OCI-LY1 (cell line): ENCODE measurements around the gene TXNDC11.

Experiments used
- H2AFZ ChIP-seq: fragments of 200-600 bp; sonication (generic), shearing (Covaris generic); 2 replicates; pipeline ENCODE4 v1.6.0; 2014; ENCODE audit warnings: antibody characterized with exemption, mild to moderate bottlenecking, low read length
- H3F3A ChIP-seq: fragments of 200-600 bp; sonication (generic), shearing (Covaris generic); 2 replicates; pipeline ENCODE4 v1.6.0; 2014; ENCODE audit warnings: mild to moderate bottlenecking, antibody characterized with exemption, low read length, moderate library complexity; ENCODE audit not compliant: insufficient read depth
- H3K27ac ChIP-seq: fragments of 200-600 bp; sonication (generic); 2 replicates; pipeline ENCODE4 v1.5.1; 2014; ENCODE audit warnings: low read length, mixed run types, mild to moderate bottlenecking, low read depth; ENCODE audit not compliant: poor library complexity, severe bottlenecking
- H3K27me3 ChIP-seq: fragments of 200-600 bp; sonication (generic); 2 replicates; pipeline ENCODE4 v1.6.0; 2014; ENCODE audit warnings: antibody characterized with exemption, mild to moderate bottlenecking, low read length, moderate library complexity; ENCODE audit not compliant: insufficient read depth
- H3K36me3 ChIP-seq: fragments of 200-600 bp; sonication (generic); 2 replicates; pipeline ENCODE4 v1.6.1; 2014; ENCODE audit warnings: mild to moderate bottlenecking, antibody characterized with exemption, low read length, moderate library complexity, mixed read lengths; ENCODE audit not compliant: insufficient read depth
- H3K4me1 ChIP-seq: fragments of 200-600 bp; sonication (generic); 2 replicates; pipeline ENCODE4 v1.5.1; 2014; ENCODE audit warnings: mild to moderate bottlenecking, low read length, moderate library complexity; ENCODE audit not compliant: insufficient read depth, severe bottlenecking
- H3K4me2 ChIP-seq: fragments of 200-600 bp; sonication (generic), shearing (Covaris generic); 2 replicates; pipeline ENCODE4 v1.6.1; 2014; ENCODE audit warnings: low read length
- H3K4me3 ChIP-seq: fragments of 200-600 bp; sonication (generic); 2 replicates; pipeline ENCODE4 v1.5.1; 2014; ENCODE audit warnings: low read length, low read depth, mild to moderate bottlenecking, mixed read lengths; ENCODE audit not compliant: poor library complexity, severe bottlenecking
- H3K79me2 ChIP-seq: fragments of 200-600 bp; shearing (Covaris generic); 2 replicates; pipeline ENCODE4 v1.6.1; 2016; ENCODE audit warnings: mixed run types, low read length, mixed read lengths; ENCODE audit not compliant: insufficient read depth
- H3K9ac ChIP-seq: fragments of 200-600 bp; sonication (generic), shearing (Covaris generic); 2 replicates; pipeline ENCODE4 v1.6.1; 2014; ENCODE audit warnings: mild to moderate bottlenecking, low read length, mixed read lengths
- H3K9me2 ChIP-seq: fragments of 200-600 bp; sonication (generic), shearing (Covaris generic); 2 replicates; pipeline ENCODE4 v1.6.1; 2014; ENCODE audit warnings: low read depth, mild to moderate bottlenecking, low read length, mixed read lengths
- H3K9me3 ChIP-seq: fragments of 200-600 bp; shearing (Covaris generic); 2 replicates; pipeline ENCODE4 v1.6.1; 2014; ENCODE audit warnings: low read length, mixed read lengths
- H4K20me1 ChIP-seq: fragments of 200-600 bp; sonication (generic), shearing (Covaris generic); 2 replicates; pipeline ENCODE4 v1.6.0; 2016; ENCODE audit warnings: mild to moderate bottlenecking, low read length; ENCODE audit not compliant: insufficient read depth
- EZH2 ChIP-seq: fragments of 200-600 bp; sonication (generic), shearing (Covaris generic); IDR thresholded peaks from 2 replicates; pipeline ENCODE4 v1.8.0; 2017; ENCODE audit warnings: borderline replicate concordance, mixed run types, mild to moderate bottlenecking, antibody characterized with exemption, low read length, moderate library complexity, mixed read lengths
- TF ChIP-seq, protein P1 (sequence below): fragments of 200-600 bp; sonication (generic), shearing (Covaris generic); IDR thresholded peaks from 2 replicates; pipeline ENCODE4 v1.5.1; 2017; ENCODE audit warnings: mild to moderate bottlenecking, antibody characterized with exemption, low read length, moderate library complexity, mixed read lengths

The TXNDC11 gene

DNA sequence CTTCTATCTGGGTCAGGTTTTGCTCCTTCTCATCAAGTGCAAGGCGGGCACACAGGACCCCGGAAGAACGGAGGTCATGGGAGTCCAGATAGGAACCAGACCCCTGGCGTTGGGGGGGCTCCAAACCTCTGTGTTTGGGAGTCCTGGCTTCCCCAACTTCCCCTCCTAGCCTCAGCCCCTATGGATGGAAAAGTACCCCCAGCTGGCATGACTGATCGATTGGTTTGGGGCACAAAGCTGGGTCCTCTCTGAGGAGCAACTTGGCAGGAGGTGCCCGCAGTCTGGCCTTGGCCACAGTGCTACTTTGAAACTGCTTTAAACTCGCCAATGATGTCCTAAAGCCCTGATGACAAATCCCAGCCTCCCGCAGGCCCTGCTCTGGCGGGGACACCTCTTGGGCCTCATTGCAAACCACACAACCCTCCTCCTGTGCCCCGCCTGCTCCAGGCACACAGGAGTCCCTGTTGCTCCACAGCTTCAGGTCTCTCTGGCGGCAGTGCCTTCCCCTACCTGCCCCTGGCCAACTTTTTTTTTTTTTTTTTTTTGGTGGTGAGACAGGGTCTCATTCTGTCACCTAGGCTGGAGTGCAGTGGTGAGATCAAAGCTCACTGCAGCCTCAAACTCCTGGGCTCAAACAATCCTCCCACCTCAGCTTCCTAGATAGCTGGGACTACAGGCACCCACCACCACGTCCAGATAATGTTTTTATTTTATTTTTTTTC, 112.5 kb downstream of the TXNDC11 start:
- Histone ChIP-seq H3K27me3 (no peaks in the 10 kb centered on the region), H3F3A (peaks cover 6% of the 10 kb centered on the region; the same call in 1 of the 2 replicates), H3K36me3 (no peaks in the 10 kb centered on the region), H3K9me2 (no peaks in the 10 kb centered on the region), H3K9ac (peak overlapping the region; percentile 37; the same call in 1 of the 2 replicates), H3K4me1 (peaks cover 48% of the 10 kb centered on the region), H3K4me3 (no peak overlapping the region), H3K9me3 (no peaks in the 10 kb centered on the region), H3K79me2 (no peaks in the 10 kb centered on the region), H3K4me2 (peak overlapping the region; percentile 43; the same call in 1 of the 2 replicates), H4K20me1 (no peaks in the 10 kb centered on the region), H3K27ac (peak overlapping the region; percentile 78), H2AFZ (no peak overlapping the region; the same call in 1 of the 2 replicates)
- TF ChIP-seq, protein P1, sequence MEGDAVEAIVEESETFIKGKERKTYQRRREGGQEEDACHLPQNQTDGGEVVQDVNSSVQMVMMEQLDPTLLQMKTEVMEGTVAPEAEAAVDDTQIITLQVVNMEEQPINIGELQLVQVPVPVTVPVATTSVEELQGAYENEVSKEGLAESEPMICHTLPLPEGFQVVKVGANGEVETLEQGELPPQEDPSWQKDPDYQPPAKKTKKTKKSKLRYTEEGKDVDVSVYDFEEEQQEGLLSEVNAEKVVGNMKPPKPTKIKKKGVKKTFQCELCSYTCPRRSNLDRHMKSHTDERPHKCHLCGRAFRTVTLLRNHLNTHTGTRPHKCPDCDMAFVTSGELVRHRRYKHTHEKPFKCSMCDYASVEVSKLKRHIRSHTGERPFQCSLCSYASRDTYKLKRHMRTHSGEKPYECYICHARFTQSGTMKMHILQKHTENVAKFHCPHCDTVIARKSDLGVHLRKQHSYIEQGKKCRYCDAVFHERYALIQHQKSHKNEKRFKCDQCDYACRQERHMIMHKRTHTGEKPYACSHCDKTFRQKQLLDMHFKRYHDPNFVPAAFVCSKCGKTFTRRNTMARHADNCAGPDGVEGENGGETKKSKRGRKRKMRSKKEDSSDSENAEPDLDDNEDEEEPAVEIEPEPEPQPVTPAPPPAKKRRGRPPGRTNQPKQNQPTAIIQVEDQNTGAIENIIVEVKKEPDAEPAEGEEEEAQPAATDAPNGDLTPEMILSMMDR: no peak
- TF ChIP-seq EZH2: no peak
